ENCODE results near the gene PRODH2.
"Not testable (repeated sequence)": the region's sequence is repeated elsewhere in the genome, so short reads cannot be mapped to it uniquely, and the experiment has no call there.

PRODH2 gene

DNA sequence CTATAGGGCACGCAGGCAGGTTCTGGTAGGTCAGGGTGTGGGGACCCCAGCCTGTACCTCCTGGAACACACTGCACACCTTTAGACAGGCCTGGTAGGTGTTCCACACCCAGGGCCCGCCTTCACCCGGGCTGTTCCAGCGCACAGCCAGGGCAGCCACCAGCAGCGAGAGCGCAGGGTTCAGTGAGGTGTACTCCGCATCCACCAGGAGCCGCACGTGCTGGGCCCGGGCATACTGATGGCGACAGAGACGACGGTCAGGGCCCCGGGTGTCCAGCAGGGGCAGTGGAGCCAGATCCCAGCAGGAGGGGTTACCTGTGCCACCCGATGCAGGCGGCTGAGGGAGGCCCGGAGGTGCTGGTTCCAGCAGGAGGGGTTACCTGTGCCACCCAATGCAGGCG lies 6.0 kb downstream of the PRODH2 start:
- Histone ChIP-seq H3K27me3 (no peaks in the 10 kb centered on the region; the same call in 1 of the 2 replicates), H3K4me3 (ENCODE audit: low read depth, low read length) (no peak overlapping the region), H3K4me1 (no peaks in the 10 kb centered on the region), H3K9me3 (no peaks in the 10 kb centered on the region), H3K36me3 (no peaks in the 10 kb centered on the region)
- TF ChIP-seq, protein P1, sequence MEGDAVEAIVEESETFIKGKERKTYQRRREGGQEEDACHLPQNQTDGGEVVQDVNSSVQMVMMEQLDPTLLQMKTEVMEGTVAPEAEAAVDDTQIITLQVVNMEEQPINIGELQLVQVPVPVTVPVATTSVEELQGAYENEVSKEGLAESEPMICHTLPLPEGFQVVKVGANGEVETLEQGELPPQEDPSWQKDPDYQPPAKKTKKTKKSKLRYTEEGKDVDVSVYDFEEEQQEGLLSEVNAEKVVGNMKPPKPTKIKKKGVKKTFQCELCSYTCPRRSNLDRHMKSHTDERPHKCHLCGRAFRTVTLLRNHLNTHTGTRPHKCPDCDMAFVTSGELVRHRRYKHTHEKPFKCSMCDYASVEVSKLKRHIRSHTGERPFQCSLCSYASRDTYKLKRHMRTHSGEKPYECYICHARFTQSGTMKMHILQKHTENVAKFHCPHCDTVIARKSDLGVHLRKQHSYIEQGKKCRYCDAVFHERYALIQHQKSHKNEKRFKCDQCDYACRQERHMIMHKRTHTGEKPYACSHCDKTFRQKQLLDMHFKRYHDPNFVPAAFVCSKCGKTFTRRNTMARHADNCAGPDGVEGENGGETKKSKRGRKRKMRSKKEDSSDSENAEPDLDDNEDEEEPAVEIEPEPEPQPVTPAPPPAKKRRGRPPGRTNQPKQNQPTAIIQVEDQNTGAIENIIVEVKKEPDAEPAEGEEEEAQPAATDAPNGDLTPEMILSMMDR (IDR thresholded peaks at IDR 0.05; ENCODE audit: low read depth, low read length), result no peak
- DNase-seq, result no peak

DNA sequence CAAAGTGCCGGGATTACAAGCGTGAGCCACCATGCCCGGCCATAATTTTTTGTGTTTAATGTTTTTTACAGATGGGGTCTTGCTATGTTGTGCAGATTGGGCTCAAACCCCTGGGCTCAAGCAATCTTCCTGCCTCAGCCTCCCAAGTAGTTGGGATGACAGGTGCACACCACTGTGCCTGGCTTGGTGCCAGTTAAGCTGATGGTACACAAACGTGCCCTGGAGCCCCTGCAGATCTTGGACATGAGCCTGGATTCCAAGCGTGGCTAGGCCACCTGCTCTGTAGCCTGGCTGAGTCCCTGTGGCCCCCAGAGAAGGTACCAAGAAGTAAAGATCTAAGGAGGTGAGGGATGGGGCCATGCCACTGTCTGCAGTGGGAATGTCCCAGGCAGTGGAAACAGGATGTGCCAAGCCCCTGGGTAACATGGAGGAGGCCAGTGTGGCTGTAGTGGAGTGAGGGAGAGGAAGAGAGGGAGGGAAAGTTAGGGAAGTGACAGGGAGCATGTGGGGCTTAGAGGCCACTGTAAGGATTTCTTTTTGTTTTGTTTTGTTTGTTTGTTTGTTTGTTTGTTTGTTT lies 7.0 kb downstream of the PRODH2 start:
- no peak for DNase-seq
- no peaks in the 10 kb centered on the region for H3K36me3 ChIP-seq
- H3K4me1 ChIP-seq, result no peaks in the 10 kb centered on the region
- H3K9me3 ChIP-seq, result no peaks in the 10 kb centered on the region
- H3K4me3 ChIP-seq (ENCODE audit: low read depth, low read length), result no peak overlapping the region
- TF ChIP-seq, protein P1 (IDR thresholded peaks at IDR 0.05; ENCODE audit: low read depth, low read length), result no peak
- no peaks in the 10 kb centered on the region; the same call in 1 of the 2 replicates for H3K27me3 ChIP-seq

DNA sequence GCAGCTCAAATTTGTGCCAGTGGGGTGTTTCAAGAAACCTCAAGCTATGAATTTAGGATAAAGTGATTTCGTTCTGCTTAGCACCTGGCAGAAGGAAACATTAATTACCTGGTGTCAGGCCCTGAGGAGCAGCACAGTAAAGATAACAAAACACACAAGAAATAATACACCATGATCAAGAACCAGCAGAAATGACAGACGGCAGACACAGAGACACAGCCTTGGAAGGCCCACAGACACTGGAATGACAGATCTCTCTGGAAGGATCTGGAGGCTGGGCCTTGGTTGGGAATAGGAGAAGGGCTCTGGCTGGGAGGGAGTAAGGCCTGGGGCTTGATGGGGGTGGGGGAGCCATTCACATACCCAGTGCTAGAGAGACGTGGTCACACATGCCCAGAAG lies 10.8 kb downstream of the PRODH2 start:
- no peaks in the 10 kb centered on the region for H3K27me3 ChIP-seq
- TF ChIP-seq, protein P1 (IDR thresholded peaks at IDR 0.05; ENCODE audit: low read depth, low read length), result no peak
- no peak for DNase-seq
- no peaks in the 10 kb centered on the region for H3K9me3 ChIP-seq
- no peaks in the 10 kb centered on the region for H3K4me1 ChIP-seq
- H3K36me3 ChIP-seq, result no peaks in the 10 kb centered on the region
- no peak overlapping the region for H3K4me3 ChIP-seq (ENCODE audit: low read depth, low read length)

DNA sequence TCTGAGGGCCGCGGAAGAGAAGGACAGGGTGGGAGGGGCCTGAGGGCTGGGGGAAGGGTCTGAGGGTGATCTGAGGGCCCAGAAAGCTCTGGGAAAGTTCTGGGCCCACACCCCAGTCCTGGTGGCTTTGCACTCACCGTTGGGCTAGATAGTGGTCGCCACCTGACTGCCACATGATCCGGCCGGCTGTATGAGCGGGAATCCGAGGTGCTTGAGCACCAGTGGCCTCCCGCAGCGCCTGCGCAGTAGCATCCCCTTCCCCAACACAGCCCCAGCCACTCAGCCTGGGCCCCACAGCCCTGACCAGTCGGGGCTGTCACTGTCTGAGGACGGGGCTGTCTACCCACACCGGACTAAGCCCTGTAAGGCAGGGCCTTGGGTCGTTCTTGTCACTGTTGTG lies 15.0 kb downstream of the PRODH2 start:
- Histone ChIP-seq H3K9me3 (no peaks in the 10 kb centered on the region), H3K4me3 (ENCODE audit: low read depth, low read length) (no peak overlapping the region), H3K4me1 (no peaks in the 10 kb centered on the region), H3K36me3 (no peaks in the 10 kb centered on the region), H3K27me3 (no peaks in the 10 kb centered on the region)
- no peak for DNase-seq
- TF ChIP-seq, protein P1 (IDR thresholded peaks at IDR 0.05; ENCODE audit: low read depth, low read length), result no peak

DNA sequence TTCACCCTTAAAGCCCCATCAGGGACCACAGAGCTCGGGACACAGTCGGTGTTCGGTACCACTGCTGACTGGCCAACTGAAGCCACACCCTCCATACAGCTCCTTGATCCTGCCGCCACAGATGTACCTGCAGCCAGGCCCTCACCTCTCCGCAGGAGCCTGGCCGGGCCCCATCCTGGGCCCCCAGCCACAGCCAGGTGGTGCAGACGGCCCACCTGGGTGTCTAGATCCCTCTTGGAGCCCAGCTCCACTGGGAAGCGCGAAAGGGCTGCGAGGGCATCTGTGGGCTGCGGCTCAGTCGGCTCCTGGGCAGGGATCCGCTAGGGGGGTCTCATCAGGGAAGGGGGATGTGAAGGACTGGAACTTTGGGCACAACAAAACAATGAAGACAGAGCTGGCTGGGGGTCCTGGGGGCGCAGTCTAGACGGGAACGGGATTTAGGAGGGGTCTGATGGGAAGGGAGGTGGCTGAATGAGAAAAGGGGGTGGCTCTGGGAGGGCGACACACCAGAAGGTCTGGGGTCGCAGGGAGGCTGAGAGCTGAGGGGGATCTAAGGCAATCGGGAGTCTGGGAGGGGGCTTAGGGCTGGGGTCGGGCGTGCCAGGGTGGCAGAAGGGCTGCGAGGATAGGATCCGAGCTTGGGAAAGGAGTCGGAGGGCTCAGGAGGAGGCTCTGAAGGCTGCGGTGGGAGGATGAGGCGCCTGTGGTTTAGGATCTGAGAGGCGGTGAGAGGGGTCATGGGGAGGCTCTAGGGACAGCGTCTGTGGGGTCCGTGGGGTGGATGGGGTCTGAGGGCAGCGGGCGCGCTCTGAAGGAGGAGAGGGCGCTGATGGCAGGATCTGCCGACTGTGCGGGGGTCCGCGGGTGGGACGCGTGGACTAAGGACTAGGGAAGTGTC lies 15.8 kb downstream of the PRODH2 start:
- no peaks in the 10 kb centered on the region for H3K4me1 ChIP-seq
- TF ChIP-seq, protein P1 (IDR thresholded peaks at IDR 0.05; ENCODE audit: low read depth, low read length), result no peak
- no peaks in the 10 kb centered on the region for H3K36me3 ChIP-seq
- DNase-seq, result no peak
- H3K27me3 ChIP-seq, result no peaks in the 10 kb centered on the region
- H3K9me3 ChIP-seq, result no peaks in the 10 kb centered on the region
- no peak overlapping the region for H3K4me3 ChIP-seq (ENCODE audit: low read depth, low read length)

DNA sequence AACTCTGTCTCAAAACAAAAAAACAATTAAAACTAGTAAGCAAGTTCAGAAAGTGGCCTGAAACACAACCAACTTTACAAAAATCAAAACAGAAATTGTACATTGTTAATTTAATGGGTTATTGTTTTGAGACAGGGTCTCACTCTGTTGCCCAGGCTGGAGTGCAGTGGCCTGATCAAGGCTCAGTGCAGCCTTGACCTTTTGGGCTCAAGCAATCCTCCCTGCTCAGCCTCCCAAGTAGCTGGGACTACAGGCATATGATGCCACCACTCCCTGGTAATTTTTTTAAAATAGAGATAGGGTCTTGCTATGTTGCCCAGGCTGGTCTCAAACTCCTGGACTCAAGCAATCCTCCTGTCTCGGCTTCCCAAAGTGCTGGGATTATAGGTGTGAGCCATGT lies 17.1 kb downstream of the PRODH2 start:
- H3K4me1 ChIP-seq; DNase-seq; H3K4me3 ChIP-seq (ENCODE audit: low read depth, low read length); H3K9me3 ChIP-seq; H3K27me3 ChIP-seq; H3K36me3 ChIP-seq: not testable (repeated sequence)
